MG63 (cell line): ENCODE data around the gene RRP8. TPM values are rescaled to one million over a fixed set of nuclear protein-coding genes. Genes with fewer than 3 reads are reported as not detected.

Experiments
- DNase-seq: peaks from one replicate; pipeline ENCODE4 v3.0.0-alpha.2; 2020
- H3K27me3 ChIP-seq: fragments of 250-450 bp; sonication (Bioruptor Pico); 2 replicates; pipeline ENCODE4 v1.5.1; 2020; ENCODE audit warnings: mild to moderate bottlenecking, moderate library complexity
- H3K36me3 ChIP-seq: fragments of 250-450 bp; sonication (Bioruptor Pico); 2 replicates; pipeline ENCODE4 v1.5.1; 2020; ENCODE audit warnings: mild to moderate bottlenecking, moderate library complexity
- H3K4me3 ChIP-seq: fragments of 250-450 bp; sonication (Bioruptor Pico); 2 replicates; pipeline ENCODE4 v1.5.1; 2020; ENCODE audit warnings: mild to moderate bottlenecking, moderate library complexity
- H3K9me3 ChIP-seq: fragments of 250-450 bp; sonication (Bioruptor Pico); 2 replicates; pipeline ENCODE4 v1.5.1; 2020; ENCODE audit warnings: mild to moderate bottlenecking, moderate library complexity
- total RNA-seq: library from RNA; depleted of rRNA; stranded (reverse); fragments of >200 nt; shearing (Covaris generic); gene quantifications from 2 replicates; pipeline ENCODE4 v1.2.3, GENCODE V29; 2014; ENCODE audit warnings: low replicate concordance

The RRP8 gene
- total RNA-seq, 1 experiment from 2014 or later, result 32.9 TPM

DNA sequence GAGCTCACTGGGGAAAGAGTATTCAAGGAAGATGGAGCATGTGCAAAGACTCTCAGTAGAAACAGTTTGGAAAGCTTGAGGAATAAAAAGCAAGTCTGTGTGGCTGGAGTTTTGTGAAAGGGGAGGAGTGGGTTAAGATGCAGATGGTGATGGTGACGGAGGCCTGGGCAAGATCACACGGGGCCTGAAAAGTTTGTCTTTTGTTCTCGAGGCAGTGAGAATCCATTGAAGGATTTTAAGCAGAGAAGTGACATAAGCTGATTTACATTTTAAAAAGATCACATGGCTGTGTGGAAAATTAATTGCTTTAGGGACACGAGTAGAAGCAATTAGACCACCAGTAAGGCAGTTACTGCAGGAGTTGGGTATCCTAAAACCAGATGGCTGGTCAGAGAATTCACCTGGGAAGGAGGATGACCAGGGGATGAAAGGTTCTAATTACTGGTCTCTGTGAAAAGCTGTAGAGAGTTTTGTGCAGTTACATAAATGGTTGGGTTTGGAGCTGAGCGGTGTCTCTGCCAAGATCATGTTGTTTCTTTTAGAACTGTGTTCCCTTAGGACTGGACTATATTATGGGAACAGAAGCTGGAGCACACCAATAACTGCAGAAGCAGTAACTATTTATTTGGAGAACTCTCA is 7.1 kb downstream of the RRP8 start:
- no peak for DNase-seq
- Histone ChIP-seq H3K36me3 (peaks cover 71% of the 10 kb centered on the region), H3K4me3 (no peak overlapping the region), H3K9me3 (no peaks in the 10 kb centered on the region), H3K27me3 (no peaks in the 10 kb centered on the region)

DNA sequence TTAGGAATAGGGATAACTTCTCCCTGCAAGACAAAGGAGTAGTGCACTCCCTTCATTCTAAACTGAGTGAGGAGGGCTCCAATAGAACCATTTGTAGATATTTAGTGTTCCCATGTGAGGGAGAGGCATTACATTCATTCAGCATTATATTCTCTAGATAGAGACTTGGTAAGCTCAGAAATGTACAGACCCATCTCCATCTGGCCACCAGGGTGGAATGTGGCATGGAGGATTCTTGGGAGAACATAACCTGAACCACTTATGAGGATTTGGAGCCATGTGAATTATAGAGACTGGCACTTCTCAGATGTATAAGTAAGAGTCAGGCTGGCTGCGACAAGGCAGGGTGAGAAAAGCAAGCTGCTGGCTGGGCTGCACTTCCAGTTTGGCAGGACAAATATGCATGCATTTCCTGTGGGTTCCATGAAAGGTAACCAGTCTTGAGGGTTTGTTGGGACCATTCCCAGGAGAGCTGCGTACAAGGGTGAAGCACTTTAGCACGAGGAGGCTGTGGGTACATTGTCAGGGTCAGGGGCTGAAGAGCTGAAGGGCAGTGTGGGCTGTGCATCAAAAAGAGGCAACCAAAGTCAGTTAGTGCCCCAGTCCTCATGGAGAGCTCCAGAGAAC is 9.2 kb downstream of the RRP8 start:
- peaks cover 52% of the 10 kb centered on the region for H3K36me3 ChIP-seq
- no peak overlapping the region for H3K4me3 ChIP-seq
- H3K9me3 ChIP-seq, result no peaks in the 10 kb centered on the region
- no peak for DNase-seq
- no peaks in the 10 kb centered on the region for H3K27me3 ChIP-seq

DNA sequence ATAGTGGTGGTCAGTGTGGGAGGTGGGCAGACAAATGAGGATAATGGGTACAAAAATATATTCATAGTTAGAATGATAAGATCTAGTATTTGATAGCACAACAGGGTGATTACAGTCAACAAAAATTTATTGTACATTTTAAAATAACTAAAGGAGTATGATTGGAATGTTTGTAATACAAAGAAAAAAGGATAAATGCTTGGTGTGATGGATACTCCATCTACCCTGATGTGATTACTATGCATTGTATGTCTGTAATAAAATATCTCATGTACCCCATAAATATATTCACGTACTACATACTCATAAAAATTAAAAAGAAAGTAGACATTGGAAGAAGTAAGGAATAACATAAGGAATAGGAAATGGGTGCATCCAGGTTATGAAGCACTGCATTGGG is 15.4 kb downstream of the RRP8 start:
- peaks cover 14% of the 10 kb centered on the region for H3K9me3 ChIP-seq
- peaks cover 10% of the 10 kb centered on the region for H3K36me3 ChIP-seq
- H3K4me3 ChIP-seq, result no peak overlapping the region
- no peak for DNase-seq
- no peaks in the 10 kb centered on the region for H3K27me3 ChIP-seq

DNA sequence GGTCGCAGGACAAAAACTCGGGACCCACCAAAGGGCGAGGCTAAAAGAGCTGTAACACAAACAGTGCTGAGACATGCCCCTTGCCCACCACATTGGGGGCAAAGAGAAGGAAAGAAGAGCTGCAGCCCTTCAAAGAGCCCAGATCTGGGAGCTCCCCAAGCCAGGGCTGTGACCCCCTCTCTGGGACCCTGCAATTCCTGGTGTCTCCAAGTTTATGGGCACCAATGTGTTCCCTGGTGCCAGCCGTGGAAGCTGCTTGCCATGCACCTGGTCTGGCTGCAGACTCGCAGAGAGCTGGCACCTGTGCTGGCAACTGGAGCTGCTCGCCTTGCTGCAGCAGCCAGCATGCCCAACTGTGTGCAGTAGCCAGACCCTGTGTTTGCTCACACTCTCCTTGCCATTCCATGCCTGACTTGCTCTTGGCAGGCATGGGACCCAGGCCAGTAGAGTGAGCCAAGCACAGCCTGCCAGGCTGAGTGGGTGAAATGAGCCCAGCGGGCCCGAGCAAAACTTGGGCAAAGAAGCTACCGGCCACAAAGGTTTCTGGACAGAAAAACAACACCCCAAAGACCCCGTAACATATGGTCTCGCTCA is 16.0 kb downstream of the RRP8 start:
- Histone ChIP-seq H3K36me3 (peaks cover 14% of the 10 kb centered on the region), H3K4me3 (no peak overlapping the region), H3K27me3 (no peaks in the 10 kb centered on the region), H3K9me3 (peaks cover 17% of the 10 kb centered on the region)
- no peak for DNase-seq

DNA sequence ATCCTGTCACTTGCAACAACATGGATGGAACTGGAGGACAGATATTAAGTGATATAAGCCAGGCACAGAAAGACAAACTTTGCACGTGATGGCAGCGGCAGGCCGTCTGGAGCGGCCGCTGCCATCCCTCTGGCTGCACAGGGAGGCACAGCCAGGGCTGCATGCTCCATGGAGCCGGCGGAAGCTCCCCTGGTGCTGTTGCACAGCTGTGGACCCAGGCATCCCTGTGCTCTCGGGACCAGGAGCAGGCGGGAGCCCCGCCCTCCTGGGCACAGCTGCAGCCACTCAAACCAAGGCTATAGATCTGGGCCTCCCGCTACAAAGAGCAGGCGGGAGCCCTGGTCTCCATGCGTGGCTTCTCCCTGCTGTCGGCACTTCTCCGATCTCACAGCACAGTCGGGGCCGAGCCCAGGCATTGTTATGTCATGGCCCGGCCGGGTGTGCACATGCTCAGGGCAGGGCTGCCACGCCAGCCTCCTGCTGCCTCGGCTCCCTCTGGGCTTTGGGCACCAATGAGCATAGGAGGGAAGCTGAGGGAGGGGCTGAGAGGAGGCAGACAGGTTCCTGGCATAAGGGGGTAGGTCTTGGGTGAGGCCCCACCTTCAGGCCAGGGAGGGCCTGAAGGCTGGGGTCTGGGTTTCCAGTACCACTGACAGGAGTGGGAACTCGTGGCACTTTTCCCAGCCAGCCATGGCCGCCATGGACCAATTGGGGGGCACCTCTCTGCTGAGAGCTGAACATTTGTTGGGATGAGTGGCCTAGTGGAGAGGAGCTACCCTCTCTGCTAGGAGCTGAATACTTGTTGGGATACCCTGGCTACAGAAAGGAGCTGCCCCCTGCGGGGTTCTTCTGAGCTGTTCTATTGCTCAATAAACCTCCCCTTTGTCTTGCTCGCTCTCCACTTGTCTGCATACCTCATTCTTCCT is 16.7 kb downstream of the RRP8 start:
- Histone ChIP-seq H3K9me3 (peaks cover 22% of the 10 kb centered on the region), H3K4me3 (no peak overlapping the region), H3K27me3 (no peaks in the 10 kb centered on the region), H3K36me3 (peaks cover 15% of the 10 kb centered on the region)
- no peak for DNase-seq

DNA sequence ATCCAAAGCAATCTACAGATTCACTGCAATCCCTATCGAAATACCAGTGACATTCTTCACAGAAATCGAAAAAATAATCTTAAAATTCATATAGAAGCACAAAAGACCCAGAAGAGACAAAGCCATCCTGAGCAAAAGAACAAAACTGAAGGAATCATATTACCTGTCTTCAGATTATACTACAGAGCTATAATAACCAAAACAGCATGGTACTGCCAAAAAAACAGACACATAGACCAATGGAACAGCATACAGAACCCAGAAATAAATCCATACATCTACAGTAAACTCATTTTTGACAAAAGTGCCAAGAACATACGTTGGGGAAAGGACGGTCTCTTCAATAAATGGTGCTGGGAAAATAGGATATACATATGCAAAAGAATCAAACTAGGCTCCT is 18.9 kb downstream of the RRP8 start:
- peaks cover 13% of the 10 kb centered on the region for H3K36me3 ChIP-seq
- H3K27me3 ChIP-seq, result no peaks in the 10 kb centered on the region

DNA sequence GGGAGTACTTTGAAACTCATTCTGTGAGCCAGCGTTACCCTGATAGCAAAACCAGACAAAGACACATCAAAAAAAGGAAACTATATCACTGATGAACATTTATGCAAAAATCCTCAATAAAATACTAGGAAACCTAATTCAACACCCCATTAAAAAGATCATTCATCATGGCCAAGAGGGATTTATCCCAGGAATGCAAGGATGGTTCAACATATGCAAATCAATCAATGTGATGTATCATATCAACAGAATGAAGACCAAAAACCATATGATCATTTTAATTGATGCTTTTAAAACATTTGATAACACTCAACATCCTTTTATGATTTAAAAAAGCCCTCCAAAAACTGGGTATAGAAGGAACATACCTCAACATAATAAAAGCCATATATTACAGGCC is 19.8 kb downstream of the RRP8 start:
- DNase-seq, result no peak
- Histone ChIP-seq H3K9me3 (peaks cover 22% of the 10 kb centered on the region), H3K27me3 (no peaks in the 10 kb centered on the region), H3K4me3 (no peak overlapping the region), H3K36me3 (peaks cover 13% of the 10 kb centered on the region)

More for the DNA sequence above, 18.9 kb downstream of the RRP8 start:
- no peak overlapping the region for H3K4me3 ChIP-seq
- DNase-seq, result no peak
- peaks cover 22% of the 10 kb centered on the region for H3K9me3 ChIP-seq

DNA sequence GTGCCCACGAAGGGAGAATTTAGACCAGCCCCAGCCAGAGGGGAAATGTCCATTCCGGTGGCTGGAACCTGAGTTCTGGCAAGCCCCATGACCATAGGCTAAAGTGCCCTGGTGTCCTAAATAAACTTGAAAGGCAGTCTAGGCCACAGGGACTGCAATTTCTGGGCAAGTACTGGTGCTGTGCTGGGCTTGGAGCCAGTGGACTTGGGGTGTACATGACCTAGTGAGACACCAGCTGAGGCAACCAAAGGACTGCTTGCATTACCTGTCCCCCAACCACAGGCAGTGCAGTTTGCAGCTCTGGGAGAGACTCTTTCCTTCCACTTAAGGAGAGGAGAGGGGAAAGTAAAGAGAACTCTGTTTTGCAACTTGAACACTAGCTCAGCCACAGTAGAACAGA is 23.7 kb downstream of the RRP8 start:
- Histone ChIP-seq H3K27me3 (no peaks in the 10 kb centered on the region), H3K9me3 (peaks cover 22% of the 10 kb centered on the region), H3K36me3 (peaks cover 13% of the 10 kb centered on the region), H3K4me3 (no peak overlapping the region)
- no peak for DNase-seq

DNA sequence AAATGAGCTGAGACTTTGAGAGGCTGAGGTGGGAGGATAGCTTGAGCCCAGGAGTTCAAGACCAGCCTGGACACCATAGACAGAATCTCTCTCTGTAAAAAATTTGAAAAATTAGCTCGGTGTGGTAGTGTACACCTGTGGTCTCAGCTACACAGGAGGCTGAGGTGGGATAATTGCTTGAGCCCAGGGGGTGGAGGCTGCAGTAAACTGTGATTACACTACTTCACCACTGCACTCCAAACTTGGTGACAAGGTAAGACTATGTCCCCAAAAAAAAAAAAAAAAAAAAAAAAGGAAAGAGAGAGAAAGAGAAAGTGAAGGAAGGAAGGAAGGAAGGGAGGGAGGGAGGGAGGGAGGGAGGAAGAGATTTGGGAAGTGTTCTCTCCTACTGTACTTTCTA is 25.3 kb downstream of the RRP8 start:
- peaks cover 13% of the 10 kb centered on the region for H3K36me3 ChIP-seq
- no peak overlapping the region for H3K4me3 ChIP-seq
- no peaks in the 10 kb centered on the region for H3K27me3 ChIP-seq
- peaks cover 9% of the 10 kb centered on the region for H3K9me3 ChIP-seq
- no peak for DNase-seq

DNA sequence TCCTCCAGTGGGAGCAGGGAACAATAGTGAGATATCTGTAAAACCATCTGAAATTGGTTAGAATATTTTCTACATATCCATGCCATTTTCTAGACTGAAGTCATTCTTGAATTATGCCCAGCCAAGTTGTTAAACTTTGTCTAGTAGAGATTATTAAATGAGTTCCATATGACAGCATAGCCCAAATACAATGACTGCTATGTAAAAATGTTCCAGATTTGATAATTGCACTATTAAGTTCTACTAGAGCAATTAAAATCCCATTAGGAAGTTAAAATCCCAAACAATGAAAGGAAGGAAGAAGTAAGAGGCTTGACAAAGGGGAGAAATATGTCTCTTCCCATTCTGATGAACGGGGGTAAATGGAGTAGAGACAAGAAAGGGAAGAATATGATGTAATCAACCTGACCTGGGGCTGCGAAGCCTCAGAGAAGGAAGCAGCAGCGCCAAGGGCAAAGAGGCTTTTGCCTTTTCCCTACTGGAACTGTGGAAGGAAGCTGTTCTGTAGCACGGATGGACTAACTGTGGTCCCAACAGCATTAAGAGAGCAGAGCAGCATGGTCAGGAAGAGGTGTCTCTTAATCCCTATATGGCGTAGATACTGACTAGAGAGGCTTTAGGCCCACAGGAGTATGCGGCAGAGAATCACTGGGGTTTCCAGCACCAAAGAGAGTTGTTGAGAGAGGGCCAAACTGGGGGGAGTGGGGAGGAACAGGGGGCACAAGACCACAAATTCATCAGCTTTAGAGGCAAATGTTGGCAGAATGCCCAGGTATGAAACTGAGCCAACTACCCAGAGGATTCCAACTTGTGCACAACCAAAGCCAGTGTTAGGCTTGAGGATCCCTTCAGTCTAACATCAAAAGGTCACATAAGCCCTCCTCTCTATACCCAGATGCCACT is 26.7 kb downstream of the RRP8 start:
- Histone ChIP-seq H3K4me3 (no peak overlapping the region), H3K36me3 (peaks cover 3% of the 10 kb centered on the region), H3K27me3 (no peaks in the 10 kb centered on the region), H3K9me3 (no peaks in the 10 kb centered on the region)
- DNase-seq, result peak; percentile 23

DNA sequence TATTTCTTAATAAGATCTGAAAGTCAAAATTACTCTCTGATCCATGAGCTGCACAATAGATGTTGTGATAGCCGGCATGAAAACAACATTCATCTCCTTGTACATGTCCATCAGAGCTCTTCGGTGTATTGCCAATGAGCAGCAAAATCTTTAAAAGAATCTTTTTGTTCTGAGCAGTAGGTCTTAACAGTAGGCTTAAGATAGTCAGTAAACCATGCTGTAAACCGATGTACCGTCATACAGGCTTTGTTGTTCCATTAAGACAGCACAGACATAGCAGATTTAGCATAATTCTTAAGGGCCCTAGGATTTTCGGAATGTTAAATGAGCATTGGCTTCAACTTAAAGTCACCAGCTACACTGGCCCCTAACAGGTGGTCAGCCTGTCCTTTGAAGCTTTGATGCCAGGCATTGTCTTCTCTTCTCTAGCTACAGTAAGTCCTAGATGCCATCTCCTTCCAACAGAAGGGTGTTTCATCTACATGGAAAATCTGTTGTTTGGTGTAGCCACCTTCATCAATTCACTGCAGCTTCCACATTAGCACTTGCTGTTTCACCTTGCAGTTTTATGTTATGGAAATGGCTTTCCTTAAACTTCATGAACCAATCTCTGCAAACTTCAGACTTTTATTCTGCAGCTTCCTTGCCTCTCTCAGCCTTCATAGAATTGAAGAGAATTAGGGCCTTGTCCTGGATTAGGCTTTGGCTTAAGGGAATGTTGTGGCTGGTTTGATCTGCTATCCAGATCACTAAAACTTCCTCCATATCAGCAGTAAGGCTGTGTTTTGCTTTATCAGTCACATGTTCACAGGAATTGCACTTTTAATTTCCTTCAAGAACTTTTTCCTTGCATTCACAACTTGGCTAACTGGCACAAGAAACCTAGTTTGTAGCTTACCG is 28.4 kb downstream of the RRP8 start:
- Histone ChIP-seq H3K36me3 (peaks cover 6% of the 10 kb centered on the region), H3K27me3 (no peaks in the 10 kb centered on the region), H3K9me3 (no peaks in the 10 kb centered on the region), H3K4me3 (no peak overlapping the region)
- no peak for DNase-seq

DNA sequence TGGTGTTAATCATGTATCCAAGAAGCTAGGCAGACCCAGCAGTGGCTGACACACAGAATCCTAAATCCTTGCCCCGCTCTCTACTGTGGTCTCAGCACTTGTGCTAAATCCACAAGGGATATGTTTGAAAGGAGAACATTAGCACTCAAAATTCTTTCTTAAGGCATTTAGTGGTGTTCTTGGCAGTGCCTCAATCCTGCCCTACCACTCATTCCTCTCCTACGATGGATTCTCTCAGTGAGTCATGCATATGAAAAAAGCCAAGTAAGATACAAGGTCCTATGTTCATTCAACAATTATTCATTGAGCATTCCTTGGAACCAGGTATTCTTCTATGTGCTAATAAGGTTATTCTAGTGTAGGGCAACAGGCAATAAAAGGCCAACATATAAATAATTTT is 31.2 kb downstream of the RRP8 start:
- Histone ChIP-seq H3K9me3 (no peaks in the 10 kb centered on the region), H3K36me3 (peaks cover 3% of the 10 kb centered on the region), H3K27me3 (no peaks in the 10 kb centered on the region), H3K4me3 (no peak overlapping the region)
- DNase-seq, result peak; percentile 46

DNA sequence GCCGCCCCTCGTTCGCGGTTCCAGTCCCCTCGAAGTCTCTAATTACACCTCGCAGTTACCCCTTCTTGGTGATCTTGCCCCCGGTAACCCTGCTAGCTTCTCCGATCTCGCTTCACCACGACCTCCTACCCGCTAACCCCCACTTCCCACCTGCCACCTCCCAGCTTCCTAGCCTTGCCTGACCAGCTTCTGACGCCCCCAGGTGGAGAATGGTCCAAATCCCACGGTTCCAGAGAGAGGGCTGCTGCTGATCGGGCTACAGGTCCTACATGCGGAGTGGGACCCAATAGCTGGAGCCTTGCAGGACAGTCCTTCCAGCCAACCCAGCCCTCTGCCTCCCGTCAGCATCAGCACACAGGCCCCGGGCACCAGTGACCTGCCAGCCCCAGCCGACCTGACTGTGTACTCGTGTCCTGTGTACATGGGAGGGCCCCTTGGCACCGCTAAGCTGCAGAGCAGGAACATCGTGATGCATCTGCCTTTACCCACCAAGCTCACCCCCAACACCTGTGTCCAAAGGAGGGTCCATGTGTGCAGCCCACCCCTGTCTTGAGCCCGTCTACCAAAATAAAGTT is 31.9 kb downstream of the RRP8 start:
- H3K9me3 ChIP-seq, result no peaks in the 10 kb centered on the region
- peaks cover 3% of the 10 kb centered on the region for H3K36me3 ChIP-seq
- DNase-seq, result no peak
- no peaks in the 10 kb centered on the region for H3K27me3 ChIP-seq
- H3K4me3 ChIP-seq, result no peak overlapping the region

DNA sequence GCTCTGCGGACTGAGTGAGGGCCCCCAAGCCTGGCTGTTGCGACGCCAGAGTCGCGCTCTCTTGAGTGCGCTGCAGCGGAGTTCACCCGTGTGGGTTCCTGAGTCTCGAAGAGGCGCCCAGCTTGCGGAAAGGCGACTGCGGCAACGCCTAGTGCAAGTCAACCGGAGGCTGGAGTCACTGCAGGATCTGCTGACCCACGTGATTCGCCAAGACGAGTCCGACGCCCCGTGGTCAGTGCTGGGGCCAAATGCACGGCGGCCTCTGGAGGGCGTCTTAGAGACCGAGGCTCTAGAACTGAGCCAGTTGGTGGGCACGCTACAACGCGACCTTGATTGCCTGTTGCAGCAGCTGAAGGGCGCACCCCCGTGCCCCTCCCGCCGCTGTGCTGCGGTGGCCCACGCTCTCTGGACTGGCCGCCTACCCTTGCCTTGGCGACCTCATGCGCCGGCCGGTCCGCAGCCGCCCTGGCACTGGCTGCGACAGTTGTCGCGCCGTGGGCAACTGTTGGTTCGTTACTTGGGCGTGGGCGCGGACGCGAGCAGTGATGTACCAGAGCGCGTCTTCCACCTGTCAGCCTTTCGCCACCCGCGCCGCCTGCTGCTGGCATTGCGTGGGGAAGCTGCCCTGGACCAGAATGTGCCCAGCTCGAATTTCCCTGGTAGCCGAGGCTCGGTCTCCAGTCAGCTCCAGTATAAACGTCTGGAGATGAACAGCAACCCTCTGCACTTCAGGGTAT is 32.6 kb downstream of the RRP8 start:
- Histone ChIP-seq H3K4me3 (no peak overlapping the region), H3K9me3 (no peaks in the 10 kb centered on the region), H3K36me3 (peaks cover 3% of the 10 kb centered on the region), H3K27me3 (no peaks in the 10 kb centered on the region)
- no peak for DNase-seq
